Measurements from ENCODE around the gene IGFN1. TPM values are rescaled to one million over a fixed set of nuclear protein-coding genes. Genes with fewer than 3 reads are reported as not detected.

IGFN1 gene
- total and polyA plus RNA-seq, 9 of the 15 experiments (the other 6 are each of a cell fraction or from before 2014, with no cell fraction given) = 0.04 TPM; not detected in 8

- TF ChIP-seq, protein P1, sequence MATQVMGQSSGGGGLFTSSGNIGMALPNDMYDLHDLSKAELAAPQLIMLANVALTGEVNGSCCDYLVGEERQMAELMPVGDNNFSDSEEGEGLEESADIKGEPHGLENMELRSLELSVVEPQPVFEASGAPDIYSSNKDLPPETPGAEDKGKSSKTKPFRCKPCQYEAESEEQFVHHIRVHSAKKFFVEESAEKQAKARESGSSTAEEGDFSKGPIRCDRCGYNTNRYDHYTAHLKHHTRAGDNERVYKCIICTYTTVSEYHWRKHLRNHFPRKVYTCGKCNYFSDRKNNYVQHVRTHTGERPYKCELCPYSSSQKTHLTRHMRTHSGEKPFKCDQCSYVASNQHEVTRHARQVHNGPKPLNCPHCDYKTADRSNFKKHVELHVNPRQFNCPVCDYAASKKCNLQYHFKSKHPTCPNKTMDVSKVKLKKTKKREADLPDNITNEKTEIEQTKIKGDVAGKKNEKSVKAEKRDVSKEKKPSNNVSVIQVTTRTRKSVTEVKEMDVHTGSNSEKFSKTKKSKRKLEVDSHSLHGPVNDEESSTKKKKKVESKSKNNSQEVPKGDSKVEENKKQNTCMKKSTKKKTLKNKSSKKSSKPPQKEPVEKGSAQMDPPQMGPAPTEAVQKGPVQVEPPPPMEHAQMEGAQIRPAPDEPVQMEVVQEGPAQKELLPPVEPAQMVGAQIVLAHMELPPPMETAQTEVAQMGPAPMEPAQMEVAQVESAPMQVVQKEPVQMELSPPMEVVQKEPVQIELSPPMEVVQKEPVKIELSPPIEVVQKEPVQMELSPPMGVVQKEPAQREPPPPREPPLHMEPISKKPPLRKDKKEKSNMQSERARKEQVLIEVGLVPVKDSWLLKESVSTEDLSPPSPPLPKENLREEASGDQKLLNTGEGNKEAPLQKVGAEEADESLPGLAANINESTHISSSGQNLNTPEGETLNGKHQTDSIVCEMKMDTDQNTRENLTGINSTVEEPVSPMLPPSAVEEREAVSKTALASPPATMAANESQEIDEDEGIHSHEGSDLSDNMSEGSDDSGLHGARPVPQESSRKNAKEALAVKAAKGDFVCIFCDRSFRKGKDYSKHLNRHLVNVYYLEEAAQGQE (IDR thresholded peaks at IDR 0.05; ENCODE audit: borderline replicate concordance) = no peak
- TF ChIP-seq, protein P1 (CRISPR knock-in tag; IDR thresholded peaks at IDR 0.05; ENCODE audit: low read depth) = no peak
- TF ChIP-seq PHB (CRISPR knock-in tag; IDR thresholded peaks at IDR 0.05) (no peak), PHTF2 (CRISPR knock-in tag; IDR thresholded peaks at IDR 0.05) (no peak), PTBP1 (IDR thresholded peaks at IDR 0.05; ENCODE audit: low read depth, low read length) (no peak), ILF3 (IDR thresholded peaks at IDR 0.05; ENCODE audit: borderline replicate concordance) (no peak), DIDO1 (tag; IDR thresholded peaks at IDR 0.05; ENCODE audit: low read depth) (no peak), POLR2B (IDR thresholded peaks at IDR 0.05; ENCODE audit: low read depth, partially characterized antibody) (no peak)
Measured at GRCh38 chr1:201261771-201262547, 71.3 kb downstream of the IGFN1 start (continued).

Measured in K562 (cell line).